Hematopoietic multipotent progenitor cell (in vitro differentiated cells): ENCODE data around the gene VASP. TPM values are rescaled to one million over a fixed set of nuclear protein-coding genes. Genes with fewer than 3 reads are reported as not detected.

Experiments
- DNase-seq, 3 donors: peaks; one replicate each; pipeline ENCODE4 v3.0.0-alpha.2; 2011 to 2015; ENCODE audit warnings: low read depth in 2 of 3, low spot score in 2 of 3
- total RNA-seq: library from RNA; depleted of rRNA; stranded (reverse); fragments of >200 nt; gene quantifications from one replicate; pipeline ENCODE4 v1.2.3, GENCODE V29; 2012

VASP gene
- total RNA-seq, 1 donor, result 116 TPM

DNA sequence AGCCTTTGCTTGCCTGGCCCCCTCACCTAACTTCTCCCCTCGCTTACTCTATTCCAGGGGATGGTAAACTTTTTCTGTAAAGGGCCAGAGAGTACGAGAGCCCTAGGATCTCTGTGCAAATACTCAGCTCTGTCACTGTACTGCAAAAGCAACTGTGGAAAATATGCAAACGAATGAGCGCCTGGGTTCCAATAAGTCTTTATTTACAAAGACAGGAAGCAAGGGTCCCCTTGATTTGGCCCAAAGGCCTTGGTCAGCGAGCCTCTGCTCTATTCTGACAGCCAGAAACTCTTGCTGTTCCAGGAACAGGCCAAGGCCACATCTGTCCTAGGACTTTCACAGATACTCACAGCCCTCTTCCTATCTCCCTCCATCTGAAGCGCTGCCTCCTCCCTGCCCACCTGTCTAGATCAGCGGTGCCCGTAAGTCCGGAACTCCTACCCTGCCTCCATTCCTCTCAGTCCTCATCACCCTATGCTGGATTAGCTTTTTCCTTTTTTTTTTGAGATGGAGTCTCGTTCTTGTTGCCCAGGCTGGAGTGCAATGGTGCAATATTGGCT is 40.0 kb downstream of the VASP start:
- no peak for DNase-seq

DNA sequence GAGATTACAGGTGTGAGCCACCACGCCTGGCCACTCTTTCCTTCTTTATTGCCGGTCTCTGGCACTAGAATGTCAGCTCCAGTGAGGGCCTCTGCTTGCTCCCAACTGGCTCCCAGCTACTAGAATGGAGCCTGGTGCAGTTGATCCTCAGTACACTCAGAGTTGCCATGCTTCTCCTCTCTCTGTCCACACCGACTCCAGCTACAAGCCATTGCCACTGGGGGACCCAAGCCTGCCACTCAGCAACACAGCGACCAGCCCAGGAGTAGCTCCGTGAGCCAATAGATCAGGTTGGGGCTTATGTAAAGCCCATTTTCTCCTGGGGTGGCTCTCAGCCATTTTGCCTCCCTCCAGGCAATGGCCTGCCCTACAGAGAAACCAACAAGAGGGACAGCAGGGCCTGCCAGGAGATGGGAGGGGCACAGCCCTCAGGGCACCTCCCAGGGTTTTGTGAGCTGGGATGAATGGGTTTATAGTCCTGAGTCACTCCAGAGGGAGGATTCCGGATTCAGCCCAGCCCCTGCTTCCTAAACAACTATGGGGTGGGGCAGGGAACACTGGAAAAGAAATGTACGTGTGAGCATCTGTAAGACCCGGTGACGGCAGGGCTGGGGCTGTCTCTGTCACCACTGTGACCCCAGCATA is 40.8 kb downstream of the VASP start:
- no peak for DNase-seq

DNA sequence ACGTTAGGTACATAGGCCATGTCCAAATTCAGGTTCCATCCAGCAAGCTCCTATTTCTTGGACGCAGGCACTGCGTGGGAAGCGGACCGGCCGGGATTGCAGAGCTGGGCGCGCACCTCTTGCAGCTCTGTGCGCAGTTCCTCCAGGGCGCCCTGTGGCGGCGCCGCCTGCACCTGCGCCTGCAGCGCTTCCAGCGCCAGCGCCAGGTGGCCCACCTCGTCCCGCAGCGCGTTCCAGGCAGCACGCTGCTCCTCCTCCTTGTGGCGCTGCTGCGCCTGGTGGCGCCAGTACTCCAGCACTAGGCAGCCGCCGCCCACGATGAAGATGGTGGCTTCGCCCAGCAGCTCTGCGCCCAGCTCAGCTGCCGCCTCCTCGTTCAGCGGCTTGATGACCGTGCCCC is 46.2 kb downstream of the VASP start:
- no peak for DNase-seq

DNA sequence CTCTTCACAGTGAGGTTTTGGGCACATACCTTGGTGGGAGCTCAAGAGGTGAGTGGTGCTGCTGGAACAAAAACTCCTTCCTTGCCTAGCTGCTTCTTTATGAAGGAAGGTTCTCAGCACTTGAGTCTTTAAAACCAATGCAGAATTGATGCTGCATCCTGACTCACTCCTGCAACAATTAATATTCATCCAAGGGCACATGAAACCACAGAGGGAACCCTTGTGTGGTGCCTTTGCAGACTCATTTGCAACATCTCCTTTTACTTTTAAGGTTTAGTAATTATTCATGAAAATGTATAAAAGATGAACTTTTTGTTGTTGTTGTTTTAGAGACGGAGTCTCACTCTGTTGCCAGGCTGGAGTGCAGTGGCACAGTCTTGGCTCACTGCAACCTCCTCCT is 47.2 kb downstream of the VASP start:
- DNase-seq, result no peak

DNA sequence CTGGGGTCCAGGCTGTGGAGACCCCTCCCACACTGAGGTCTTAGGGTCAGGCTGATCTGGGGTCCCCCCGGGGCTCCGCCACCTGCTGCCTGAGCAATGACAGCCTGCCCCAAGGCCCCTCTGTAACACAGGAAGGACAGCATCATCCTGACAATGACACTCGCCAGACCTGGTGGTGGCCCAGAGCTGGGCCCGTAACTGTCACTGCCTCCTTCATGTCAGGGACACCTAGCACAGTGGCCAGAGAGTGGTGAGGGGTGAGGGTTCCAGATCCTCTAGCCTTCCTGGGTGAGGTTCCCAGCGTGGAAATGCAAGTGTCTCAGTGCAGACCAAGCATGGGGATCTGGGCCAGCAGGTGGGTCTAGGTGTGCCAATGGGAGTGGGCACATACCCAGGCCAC is 49.6 kb downstream of the VASP start:
- no peak for DNase-seq

DNA sequence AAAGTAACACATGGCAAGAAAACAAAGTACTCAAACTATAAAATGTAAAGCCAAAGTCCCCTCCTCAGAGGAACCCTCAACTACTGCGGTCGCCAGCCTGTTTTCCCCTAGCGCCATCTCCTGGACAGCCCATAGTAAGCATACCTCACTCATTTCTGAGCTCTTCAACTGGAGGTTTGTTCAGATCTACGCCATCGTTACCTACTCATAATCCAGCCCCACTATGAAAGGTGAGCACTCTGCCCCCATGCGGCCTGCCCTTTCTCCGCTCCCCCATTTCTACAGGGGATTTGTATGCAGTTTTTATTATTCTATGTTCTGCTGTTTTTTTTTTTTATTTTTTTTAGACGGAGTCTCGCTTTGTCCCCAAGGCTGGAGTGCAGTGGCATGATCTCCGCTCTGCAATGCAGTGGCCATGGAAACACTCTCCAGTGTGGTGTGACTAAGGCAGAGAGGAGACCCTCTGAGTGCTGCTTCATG is 51.2 kb downstream of the VASP start:
- DNase-seq, result peak; percentile 24 to 94 (median 90)

DNA sequence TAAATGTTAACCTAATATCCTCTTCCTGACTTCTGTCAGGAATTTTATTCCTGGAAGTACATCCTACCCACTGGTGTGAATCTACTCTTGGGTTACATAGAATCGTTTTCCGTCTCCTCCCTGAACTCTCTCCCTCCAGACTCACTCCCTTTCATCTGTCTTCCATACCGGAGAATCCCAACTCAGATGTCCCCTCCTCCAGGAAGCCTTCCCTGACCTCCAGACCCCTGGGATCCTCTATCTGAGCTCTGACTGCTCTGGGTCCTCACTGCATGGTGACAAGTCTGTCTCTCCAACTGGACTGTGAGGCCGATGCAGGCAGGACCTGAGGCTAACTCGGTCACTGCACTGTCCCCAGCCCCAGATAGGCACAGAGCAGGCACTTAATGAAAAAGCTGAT is 52.8 kb downstream of the VASP start:
- DNase-seq, result no peak

DNA sequence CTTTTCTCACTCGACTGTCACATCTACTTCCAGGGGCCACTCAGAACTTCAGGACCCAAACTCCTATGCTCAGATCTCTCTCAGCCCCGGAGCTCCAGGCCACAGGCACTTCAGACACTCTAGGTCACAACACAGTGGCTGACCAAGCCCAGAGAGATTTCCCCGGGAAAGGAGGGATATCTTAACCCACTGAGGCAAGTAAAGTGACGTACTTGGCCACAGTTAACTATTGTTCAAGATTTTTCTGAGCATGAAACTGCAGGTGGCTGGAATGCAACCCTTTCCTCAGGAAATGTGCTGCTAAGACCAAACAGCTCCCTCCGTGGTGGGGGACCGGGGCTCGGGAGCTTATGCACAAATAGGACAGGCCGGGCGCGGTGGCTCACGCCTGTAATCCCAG is 53.4 kb downstream of the VASP start:
- no peak for DNase-seq

DNA sequence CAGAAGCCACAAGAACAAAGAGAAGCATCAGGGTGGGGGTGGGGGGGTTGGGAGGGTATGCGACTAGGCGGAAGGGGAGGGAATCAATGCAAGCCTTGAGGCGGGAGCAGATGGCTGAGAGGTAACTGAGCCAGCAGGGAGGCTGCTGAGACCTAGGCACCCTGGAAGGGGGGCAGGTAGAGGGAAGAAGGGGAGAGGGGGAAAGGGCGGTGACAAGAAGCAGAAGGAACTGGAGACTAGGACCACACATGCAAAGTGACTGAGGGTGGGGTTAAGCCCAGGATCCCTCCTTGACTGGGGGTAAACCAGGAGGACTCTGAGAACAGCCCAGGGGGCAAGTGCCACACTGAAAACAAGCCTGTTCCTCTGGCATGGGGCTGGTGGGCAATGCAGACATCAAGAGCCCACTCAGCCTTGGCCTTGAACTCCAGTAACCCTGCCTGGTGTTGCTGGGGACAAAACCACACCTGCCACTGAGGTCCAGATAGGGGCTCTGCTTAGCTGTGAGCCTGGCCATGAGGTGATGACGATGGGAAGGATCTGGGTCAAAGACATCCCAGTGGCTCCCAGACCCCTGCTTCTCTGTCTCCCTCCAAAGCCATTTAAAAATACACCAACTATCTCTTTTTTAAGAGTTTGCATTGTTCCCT is 57.0 kb downstream of the VASP start:
- DNase-seq, result no peak

DNA sequence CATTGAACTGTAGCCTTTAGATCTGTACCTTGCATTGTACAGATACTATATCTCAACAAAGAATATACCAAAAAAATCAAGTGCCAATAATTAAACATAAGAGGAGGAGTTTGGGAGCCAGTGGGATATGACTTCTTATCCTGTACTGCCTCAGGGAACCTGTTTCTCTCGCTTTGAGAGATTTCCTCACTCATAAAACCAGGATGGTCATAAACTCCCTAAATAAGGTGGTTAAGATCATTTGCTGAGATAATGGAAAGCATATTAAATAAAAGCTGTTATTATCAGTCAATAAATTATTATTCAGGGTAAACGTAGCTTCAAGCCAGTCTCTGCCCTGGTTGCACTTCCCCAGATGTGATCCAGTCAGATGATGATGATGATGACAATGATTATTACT is 60.3 kb downstream of the VASP start:
- DNase-seq, result no peak

DNA sequence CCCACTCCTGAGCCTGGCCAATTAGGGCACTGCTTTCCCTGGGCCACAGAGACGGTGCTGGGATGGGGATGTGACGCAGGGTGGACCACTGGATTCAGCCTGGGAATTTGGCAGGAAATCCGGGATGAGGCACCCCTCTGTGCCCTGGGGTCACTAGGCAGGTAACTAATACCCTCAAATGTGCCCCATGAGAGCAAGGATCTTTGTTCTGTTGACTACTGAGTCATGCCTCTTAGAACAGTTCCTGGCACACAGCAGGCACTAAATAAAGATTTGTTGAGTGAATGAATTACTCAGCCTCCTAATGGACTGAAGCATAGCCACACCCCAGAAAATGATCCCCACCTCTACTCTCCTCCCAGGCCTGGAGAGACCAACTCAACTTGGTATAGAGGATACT is 61.5 kb downstream of the VASP start:
- DNase-seq, result no peak

DNA sequence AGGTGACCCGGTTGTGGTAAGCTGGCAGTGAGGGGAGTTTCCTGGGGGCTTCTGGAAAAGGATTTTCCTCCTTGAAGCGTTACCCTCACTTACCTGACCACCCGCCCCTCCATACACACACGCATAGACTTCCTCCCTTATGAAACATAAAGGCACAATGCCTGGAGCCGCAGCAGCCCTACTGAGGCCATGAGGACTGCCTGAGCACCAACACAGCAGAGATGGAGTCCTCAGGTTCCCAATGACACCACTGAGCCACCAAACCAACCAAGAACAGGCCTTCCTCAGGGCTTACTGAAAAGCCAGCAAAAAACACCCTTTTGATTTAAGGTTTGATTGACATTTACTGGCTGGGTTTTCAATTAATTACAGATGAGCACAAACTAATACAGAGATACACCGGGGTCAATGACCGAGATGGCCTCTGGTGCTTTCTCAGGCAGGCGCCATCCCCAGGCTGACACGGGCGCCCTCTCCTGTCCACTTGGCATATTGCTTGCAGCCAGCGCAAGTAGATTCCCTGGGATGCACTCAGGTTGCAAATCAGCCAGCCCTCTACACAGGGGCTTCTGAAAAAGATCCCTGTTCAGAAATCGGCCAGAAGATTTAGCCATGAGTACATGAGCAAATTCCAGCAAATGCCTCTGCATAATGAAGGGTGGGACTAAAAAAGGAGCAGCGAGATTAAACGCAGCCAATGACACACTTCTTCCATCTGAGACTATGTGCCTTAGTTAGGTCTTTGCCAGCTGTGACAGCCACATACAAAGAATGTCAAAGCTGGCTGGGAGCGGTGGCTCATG is 62.5 kb downstream of the VASP start:
- peak in 1 of 3 donors; percentile 34 for DNase-seq

DNA sequence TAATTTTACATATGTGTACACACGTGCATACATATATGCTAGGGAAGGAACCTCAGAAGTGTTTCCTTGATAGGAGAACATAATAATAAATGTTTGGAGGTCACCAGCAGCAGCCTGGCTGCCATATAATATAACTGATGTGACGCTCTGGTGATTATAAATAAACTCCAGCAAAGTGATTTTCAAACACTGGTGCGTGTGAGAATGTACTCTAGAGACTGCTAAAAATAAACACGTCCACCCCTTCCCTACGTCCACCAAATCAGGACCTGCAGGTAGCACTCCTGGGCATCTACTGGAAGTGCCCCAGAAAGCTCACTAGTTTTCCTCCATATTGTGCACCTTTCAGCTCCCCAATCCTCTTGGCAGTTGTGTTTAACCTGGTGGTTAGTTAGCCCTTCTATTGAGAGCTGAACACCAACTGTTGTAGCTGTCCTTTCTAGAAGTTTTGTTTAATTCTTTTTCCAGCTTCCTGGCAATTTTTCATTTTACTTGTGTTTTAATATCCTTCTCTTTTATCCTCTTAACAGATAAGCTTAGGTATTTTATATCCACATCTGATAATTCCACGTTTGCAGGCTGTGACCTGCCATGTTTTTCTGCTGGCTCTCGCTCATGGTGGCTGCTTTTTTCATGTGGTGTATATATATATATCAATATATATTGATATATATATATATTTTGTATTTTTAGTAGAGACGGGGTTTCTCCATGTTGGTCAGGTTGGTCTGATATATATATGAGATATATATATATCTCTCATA is 64.4 kb downstream of the VASP start:
- no peak for DNase-seq

DNA sequence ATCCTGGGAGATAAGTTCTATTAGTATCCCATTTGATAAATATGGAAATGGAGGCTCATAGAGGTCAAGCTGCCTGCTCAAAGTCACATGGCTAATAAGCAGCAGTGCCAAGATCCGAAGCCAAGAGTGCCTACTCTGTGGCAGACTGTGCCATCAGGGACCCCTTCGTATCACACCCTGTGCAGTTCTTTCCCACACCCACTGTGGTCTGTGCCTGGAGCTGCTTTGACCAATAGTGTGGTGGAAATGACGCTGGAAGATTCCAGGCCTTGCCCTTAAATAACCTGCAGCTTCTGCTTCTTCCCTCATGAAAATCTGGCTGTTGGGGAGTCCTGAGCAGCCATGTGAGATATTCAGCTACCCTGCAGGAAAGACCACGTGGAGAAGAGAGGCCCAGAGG is 67.2 kb downstream of the VASP start:
- no peak for DNase-seq

DNA sequence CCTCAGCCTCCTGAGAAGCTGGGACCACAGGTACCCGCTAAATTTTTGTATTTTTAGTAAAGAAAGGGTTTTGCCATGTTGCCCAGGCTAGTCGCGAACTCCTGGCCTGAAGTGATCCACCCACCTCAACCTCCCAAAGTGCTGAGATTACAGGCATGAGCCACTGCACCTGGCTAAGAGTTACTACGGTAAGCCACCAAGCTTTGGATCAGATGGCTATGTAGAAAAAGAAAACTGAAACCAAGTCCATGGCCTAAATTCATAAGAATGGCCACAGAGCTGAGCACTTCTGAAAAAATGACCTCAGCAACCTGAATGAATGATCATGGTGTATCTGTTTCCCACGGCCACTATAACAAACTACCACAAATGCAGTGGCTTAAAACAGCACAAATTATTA is 67.9 kb downstream of the VASP start:
- DNase-seq, result no peak

Other genes starting within 250 kb of the VASP start
- 0.27 TPM for gene CKM, start 184.6 kb upstream of the VASP start, total RNA-seq
- under 0.01 TPM for gene KLC3, start 166.7 kb upstream of the VASP start, total RNA-seq
- gene ERCC2, start 136.9 kb upstream of the VASP start, total RNA-seq, result 29.1 TPM
- 2.7 TPM for gene PPP1R13L, start 102.4 kb upstream of the VASP start, total RNA-seq
- gene POLR1G, start 100.8 kb upstream of the VASP start, total RNA-seq, result 4.3 TPM
- 95.3 TPM for gene ERCC1, start 83.6 kb upstream of the VASP start, total RNA-seq
- 300 TPM for gene FOSB, start 39.5 kb upstream of the VASP start, total RNA-seq
- gene RTN2, start 10.4 kb upstream of the VASP start, total RNA-seq, result 11.8 TPM
- gene PPM1N, start 9.0 kb upstream of the VASP start, total RNA-seq, result 1.9 TPM
- gene OPA3, start 77.3 kb downstream of the VASP start, total RNA-seq, result 5.9 TPM
- not detected for gene GPR4, start 94.7 kb downstream of the VASP start, total RNA-seq
- 34.2 TPM for gene EML2, start 131.9 kb downstream of the VASP start, total RNA-seq
- under 0.01 TPM for gene GIPR, start 160.7 kb downstream of the VASP start, total RNA-seq
- 215 TPM for gene SNRPD2, start 184.5 kb downstream of the VASP start, total RNA-seq
- 17.8 TPM for gene QPCTL, start 185.2 kb downstream of the VASP start, total RNA-seq
- gene FBXO46, start 223.4 kb downstream of the VASP start, total RNA-seq, result 19.1 TPM
- gene MEIOSIN, start 226.0 kb downstream of the VASP start, total RNA-seq, result not detected